CD4-positive, alpha-beta T cell (primary cell): ENCODE results near the gene FBXW11. TPM values are rescaled to one million over a fixed set of nuclear protein-coding genes. Genes with fewer than 3 reads are reported as not detected.
A peak's percentile ranks its signal among the peaks of the same experiment; 100 is the strongest.

Experiments
- ATAC-seq: fragments of 200-7000 bp; cut with Tn5 transposase; one replicate; pipeline ENCODE4 v1.10.0; 2022; ENCODE audit warnings: mild to moderate bottlenecking; ENCODE audit not compliant: poor library complexity
- CTCF ChIA-PET: fragments of 350-600 bp; sonication (Branson Sonifier 250); formaldehyde crosslinking; loops from one replicate; lab custom pipeline; 2021; ENCODE audit warnings: antibody characterized with exemption, inconsistent platforms; lab: Charles Lee
- POLR2A ChIA-PET: fragments of 350-600 bp; sonication (Branson Sonifier 250); formaldehyde crosslinking; loops from one replicate; lab custom pipeline; 2021; ENCODE audit warnings: antibody characterized with exemption, inconsistent platforms; lab: Charles Lee
- DNase-seq, 14 experiments: peaks; one replicate each; pipeline ENCODE4 v3.0.0-alpha.2; 2013 to 2020; ENCODE audit warnings: mixed read lengths in 2 of 14
- H3K27ac ChIP-seq, 2 donors: one replicate each; pipeline versions ENCODE4 v1.5.1 to v1.7.0; 2013; ENCODE audit warnings: low read length in 2 of 2, low read depth in 1 of 2, mild to moderate bottlenecking in 1 of 2
- H3K27me3 ChIP-seq, 2 experiments: 1 replicate in 1 of 2; 2 replicates in 1 of 2; pipeline versions ENCODE4 v1.6.1 to v1.7.0; 2013; ENCODE audit warnings: low read length in 2 of 2, control low read depth in 1 of 2, mild to moderate bottlenecking in 1 of 2, moderate library complexity in 1 of 2; ENCODE audit not compliant: insufficient read depth in 2 of 2, control insufficient read depth in 1 of 2
- H3K36me3 ChIP-seq: one replicate; pipeline ENCODE4 v1.6.1; 2013; ENCODE audit warnings: low read length, control low read depth; ENCODE audit not compliant: insufficient read depth
- H3K4me1 ChIP-seq: one replicate; pipeline ENCODE4 v1.6.1; 2013; ENCODE audit warnings: low read length, control low read depth; ENCODE audit not compliant: insufficient read depth
- H3K4me3 ChIP-seq: one replicate; pipeline ENCODE4 v1.5.1; 2013; ENCODE audit warnings: mild to moderate bottlenecking, low read length, moderate library complexity
- H3K9me3 ChIP-seq, 2 experiments: 1 replicate in 1 of 2; 2 replicates in 1 of 2; pipeline versions ENCODE4 v1.6.1 to v1.7.0; 2013; ENCODE audit warnings: low read length in 2 of 2, mild to moderate bottlenecking in 2 of 2, control low read depth in 1 of 2, moderate library complexity in 1 of 2; ENCODE audit not compliant: control insufficient read depth in 1 of 2, insufficient read depth in 1 of 2
- H3K27ac Mint-ChIP-seq: one replicate; pipeline ENCODE4 v1.8.0; 2020; ENCODE audit warnings: mixed read lengths
- H3K27me3 Mint-ChIP-seq: one replicate; pipeline ENCODE4 v1.8.0; 2021; ENCODE audit warnings: mixed read lengths
- H3K36me3 Mint-ChIP-seq: one replicate; pipeline ENCODE4 v1.8.0; 2021; ENCODE audit warnings: low read depth, mixed read lengths
- H3K4me1 Mint-ChIP-seq: one replicate; pipeline ENCODE4 v1.8.0; 2021; ENCODE audit warnings: low read depth, mixed read lengths
- H3K4me3 Mint-ChIP-seq: one replicate; pipeline ENCODE4 v1.8.0; 2020; ENCODE audit warnings: mild to moderate bottlenecking, mixed read lengths
- H3K9me3 Mint-ChIP-seq: one replicate; pipeline ENCODE4 v1.8.0; 2020; ENCODE audit warnings: mixed read lengths
- intact Hi-C, 2 experiments: fragments of 100-400 bp; cut with DNase I in 1 of 2; cut with micrococcal nuclease in 1 of 2; formaldehyde crosslinking; loops; one replicate each; pipeline versions ENCODE4 v1.15.1 to v1.9.0; 2023 to 2025; cut with DNase I, micrococcal nuclease
- total RNA-seq, 174 experiments: library from RNA in 2 of 174; stranded (reverse) in 2 of 174; gene quantifications; one replicate each; pipeline ENCODE4 v1.2.3 and lab custom pipeline; 2021 to 2026
- TF ChIP-seq, protein P1 (sequence below): fragments of 200-600 bp; IDR thresholded peaks from one replicate; pipeline ENCODE4 v1.8.0; 2022; ENCODE audit warnings: antibody characterized with exemption, mild to moderate bottlenecking

The FBXW11 gene
- total RNA-seq, 2 experiments from 2014 or later = 20.9 to 24.0 TPM

DNA sequence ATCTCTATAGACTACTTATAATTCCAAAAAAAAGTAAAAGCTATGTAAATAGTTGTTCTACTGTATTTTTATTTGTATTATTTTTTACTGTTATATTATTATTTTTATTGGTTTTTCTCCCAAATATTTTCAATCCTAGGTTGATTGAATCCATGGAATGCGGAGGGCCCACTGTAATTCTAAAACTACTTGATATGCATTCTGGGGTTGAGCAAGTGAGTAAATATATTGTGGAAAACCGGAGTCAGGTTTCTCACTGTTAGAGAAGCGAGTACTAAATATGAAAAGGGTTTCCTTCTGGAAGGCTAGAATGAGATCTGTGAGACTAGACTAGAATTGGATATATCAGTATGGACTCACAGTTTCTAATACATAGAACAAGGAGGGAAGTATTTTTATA lies 66.5 kb downstream of the FBXW11 start:
- DNase-seq = no peak

DNA sequence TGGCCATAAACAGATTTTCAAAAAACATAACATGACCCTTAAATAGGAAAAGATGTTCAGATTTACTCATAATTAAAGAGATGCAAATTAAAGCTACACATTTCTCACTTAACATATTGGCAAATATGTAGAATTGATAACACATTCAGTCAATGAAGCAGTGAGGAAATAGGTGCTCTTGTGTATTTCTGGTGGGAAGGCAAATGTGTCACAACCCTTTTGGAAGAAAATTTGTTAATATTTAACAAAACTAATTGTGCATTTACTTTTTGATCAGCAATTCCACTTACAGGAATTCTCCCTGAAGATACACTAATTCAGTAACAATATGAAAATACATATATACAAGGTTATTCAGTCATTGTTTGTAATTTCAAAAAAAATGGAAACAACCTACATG lies 68.1 kb downstream of the FBXW11 start:
- Mint-ChIP-seq H3K9me3 (peaks cover 3% of the 10 kb centered on the region), H3K36me3 (peaks cover 18% of the 10 kb centered on the region), H3K4me1 (peaks cover 51% of the 10 kb centered on the region), H3K4me3 (no peak overlapping the region), H3K27me3 (no peaks in the 10 kb centered on the region), H3K27ac (peak overlapping the region; percentile 36)
- Histone ChIP-seq H3K36me3 (no peaks in the 10 kb centered on the region), H3K9me3 (peaks cover 9 to 11% of the 10 kb centered on the region in 2 experiments), H3K27me3 (no peaks in the 10 kb centered on the region), H3K27ac (no peak overlapping the region), H3K4me1 (peaks cover 6% of the 10 kb centered on the region), H3K4me3 (no peak overlapping the region)
- POLR2A ChIA-PET = no interaction called here
- ATAC-seq (no peak), DNase-seq (no peak)
- TF ChIP-seq, protein P1, sequence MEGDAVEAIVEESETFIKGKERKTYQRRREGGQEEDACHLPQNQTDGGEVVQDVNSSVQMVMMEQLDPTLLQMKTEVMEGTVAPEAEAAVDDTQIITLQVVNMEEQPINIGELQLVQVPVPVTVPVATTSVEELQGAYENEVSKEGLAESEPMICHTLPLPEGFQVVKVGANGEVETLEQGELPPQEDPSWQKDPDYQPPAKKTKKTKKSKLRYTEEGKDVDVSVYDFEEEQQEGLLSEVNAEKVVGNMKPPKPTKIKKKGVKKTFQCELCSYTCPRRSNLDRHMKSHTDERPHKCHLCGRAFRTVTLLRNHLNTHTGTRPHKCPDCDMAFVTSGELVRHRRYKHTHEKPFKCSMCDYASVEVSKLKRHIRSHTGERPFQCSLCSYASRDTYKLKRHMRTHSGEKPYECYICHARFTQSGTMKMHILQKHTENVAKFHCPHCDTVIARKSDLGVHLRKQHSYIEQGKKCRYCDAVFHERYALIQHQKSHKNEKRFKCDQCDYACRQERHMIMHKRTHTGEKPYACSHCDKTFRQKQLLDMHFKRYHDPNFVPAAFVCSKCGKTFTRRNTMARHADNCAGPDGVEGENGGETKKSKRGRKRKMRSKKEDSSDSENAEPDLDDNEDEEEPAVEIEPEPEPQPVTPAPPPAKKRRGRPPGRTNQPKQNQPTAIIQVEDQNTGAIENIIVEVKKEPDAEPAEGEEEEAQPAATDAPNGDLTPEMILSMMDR = no peak
- intact Hi-C loops = no loop called here
- CTCF ChIA-PET = interaction anchor here (0.5 kb wide), 1 partner anchor 110 kb away, joined by 4 read pairs; no protein-coding TSS in a partner anchor

More for the DNA sequence above, 66.5 kb downstream of the FBXW11 start:
- intact Hi-C loops = no loop called here
- Histone ChIP-seq H3K36me3 (no peaks in the 10 kb centered on the region), H3K4me1 (peaks cover 7% of the 10 kb centered on the region), H3K9me3 (peaks cover 0 to 3% of the 10 kb centered on the region in 2 experiments), H3K4me3 (no peak overlapping the region), H3K27ac (no peak overlapping the region), H3K27me3 (no peaks in the 10 kb centered on the region)
- Mint-ChIP-seq H3K9me3 (no peaks in the 10 kb centered on the region), H3K36me3 (peaks cover 13% of the 10 kb centered on the region), H3K4me3 (no peak overlapping the region), H3K27ac (peak overlapping the region; percentile 1), H3K27me3 (no peaks in the 10 kb centered on the region), H3K4me1 (peaks cover 55% of the 10 kb centered on the region)
- POLR2A ChIA-PET = no interaction called here
- no peak for ATAC-seq
- TF ChIP-seq, protein P1 = no peak
- CTCF ChIA-PET = no interaction called here

DNA sequence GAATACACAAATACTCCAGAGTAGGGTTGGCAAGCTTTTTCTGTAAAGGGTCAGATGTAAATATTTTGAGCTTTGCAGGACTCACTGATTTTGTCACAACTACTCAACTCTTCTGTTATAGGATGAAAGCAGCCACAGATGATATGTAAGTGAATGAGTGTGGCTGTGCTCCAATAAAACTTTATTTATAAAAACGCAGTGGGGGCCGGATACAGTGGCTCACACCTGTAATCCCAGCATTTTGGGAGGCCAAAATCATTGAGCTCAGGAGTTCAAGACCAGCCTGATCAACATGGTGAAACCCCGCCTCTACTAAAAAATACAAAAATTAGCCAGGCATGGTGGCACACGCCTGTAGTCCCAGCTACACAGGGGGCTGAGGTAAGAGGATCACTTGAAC lies 69.1 kb downstream of the FBXW11 start:
- Mint-ChIP-seq H3K4me3 (no peak overlapping the region), H3K9me3 (peaks cover 3% of the 10 kb centered on the region), H3K36me3 (peaks cover 26% of the 10 kb centered on the region), H3K27ac (peak overlapping the region; percentile 50), H3K27me3 (no peaks in the 10 kb centered on the region), H3K4me1 (peaks cover 48% of the 10 kb centered on the region)
- intact Hi-C loops = no loop called here
- ATAC-seq = no peak
- no peaks in the 10 kb centered on the region for H3K27me3 ChIP-seq
- ChIA-PET POLR2A (interaction anchor here (1.1 to 1.5 kb wide), 2 partner anchors 15 to 69 kb away, joined by 4 to 5 read pairs; partner anchors contain the start of gene FBXW11), CTCF (interaction anchor here (1.2 kb wide), 1 partner anchor 22 kb away, joined by 3 read pairs; no protein-coding TSS in a partner anchor)
- peaks cover 3% of the 10 kb centered on the region for H3K4me1 ChIP-seq
- no peaks in the 10 kb centered on the region for H3K36me3 ChIP-seq
- TF ChIP-seq, protein P1 = no peak
- peaks cover 9 to 11% of the 10 kb centered on the region in 2 experiments for H3K9me3 ChIP-seq
- H3K4me3 ChIP-seq = no peak overlapping the region
- DNase-seq = no peak
- H3K27ac ChIP-seq = no peak overlapping the region
